Myocyte (in vitro differentiated cells): ENCODE data around the gene SLC47A2. TPM values are rescaled to one million over a fixed set of nuclear protein-coding genes. Genes with fewer than 3 reads are reported as not detected.
"Not testable (repeated sequence)": the region's sequence is repeated elsewhere in the genome, so short reads cannot be mapped to it uniquely, and the experiment has no call there.

Experiments used
- DNase-seq: peaks from one replicate; pipeline ENCODE4 v3.0.0-alpha.2; 2012; ENCODE audit warnings: low read depth
- total RNA-seq: library from RNA; depleted of rRNA; stranded (reverse); fragments of >200 nt; gene quantifications from 2 replicates; pipeline ENCODE4 v1.2.3, GENCODE V29; 2014

The SLC47A2 gene
- total RNA-seq, 1 donor from 2014 or later, result 3.8 TPM

GRCh38 chr17:19671433-19671832 is 45.0 kb downstream of the SLC47A2 start:
- DNase-seq, result no peak

- DNase-seq, result no peak
These were observed 45.5 kb downstream of the SLC47A2 start for GRCh38 chr17:19670908-19671307.

GRCh38 chr17:19669680-19670079 is 46.7 kb downstream of the SLC47A2 start:
- DNase-seq, result not testable (repeated sequence)

GRCh38 chr17:19664821-19665181 is 51.6 kb downstream of the SLC47A2 start:
- no peak for DNase-seq

- DNase-seq, result no peak
These were observed 52.1 kb downstream of the SLC47A2 start for GRCh38 chr17:19664136-19664820.

- DNase-seq, result no peak
These were observed 53.3 kb downstream of the SLC47A2 start for GRCh38 chr17:19663097-19663496.

GRCh38 chr17:19661121-19661520 is 55.3 kb downstream of the SLC47A2 start:
- no peak for DNase-seq

- no peak for DNase-seq
These were observed 56.0 kb downstream of the SLC47A2 start for GRCh38 chr17:19660219-19660870.

- no peak for DNase-seq
These were observed 56.8 kb downstream of the SLC47A2 start for GRCh38 chr17:19659366-19660177.

- no peak for DNase-seq
These were observed 59.4 kb downstream of the SLC47A2 start for GRCh38 chr17:19656851-19657581.

- no peak for DNase-seq
These were observed 60.0 kb downstream of the SLC47A2 start for GRCh38 chr17:19656336-19656735.

- no peak for DNase-seq
These were observed 61.5 kb downstream of the SLC47A2 start for GRCh38 chr17:19654896-19655295.

GRCh38 chr17:19654342-19654886 is 62.0 kb downstream of the SLC47A2 start:
- no peak for DNase-seq

- no peak for DNase-seq
These were observed 63.8 kb downstream of the SLC47A2 start for GRCh38 chr17:19652595-19652994.

GRCh38 chr17:19651451-19652238 is 64.7 kb downstream of the SLC47A2 start:
- DNase-seq, result no peak

GRCh38 chr17:19650826-19651225 is 65.6 kb downstream of the SLC47A2 start:
- no peak for DNase-seq

- no peak for DNase-seq
These were observed 67.2 kb downstream of the SLC47A2 start for GRCh38 chr17:19649274-19649541.

GRCh38 chr17:19648475-19649273 is 67.7 kb downstream of the SLC47A2 start, which contains the start of gene ALDH3A2:
TSS of gene ALDH3A2 (plus strand) at chr17:19648751. CDS start at chr17:19648972, 221 bp downstream.
- DNase-seq, result peak; percentile 96

GRCh38 chr17:19647697-19648474 is 68.5 kb downstream of the SLC47A2 start:
- DNase-seq, result peak; percentile 68
